ENCODE results near the gene LRMDA.

LRMDA gene

DNA sequence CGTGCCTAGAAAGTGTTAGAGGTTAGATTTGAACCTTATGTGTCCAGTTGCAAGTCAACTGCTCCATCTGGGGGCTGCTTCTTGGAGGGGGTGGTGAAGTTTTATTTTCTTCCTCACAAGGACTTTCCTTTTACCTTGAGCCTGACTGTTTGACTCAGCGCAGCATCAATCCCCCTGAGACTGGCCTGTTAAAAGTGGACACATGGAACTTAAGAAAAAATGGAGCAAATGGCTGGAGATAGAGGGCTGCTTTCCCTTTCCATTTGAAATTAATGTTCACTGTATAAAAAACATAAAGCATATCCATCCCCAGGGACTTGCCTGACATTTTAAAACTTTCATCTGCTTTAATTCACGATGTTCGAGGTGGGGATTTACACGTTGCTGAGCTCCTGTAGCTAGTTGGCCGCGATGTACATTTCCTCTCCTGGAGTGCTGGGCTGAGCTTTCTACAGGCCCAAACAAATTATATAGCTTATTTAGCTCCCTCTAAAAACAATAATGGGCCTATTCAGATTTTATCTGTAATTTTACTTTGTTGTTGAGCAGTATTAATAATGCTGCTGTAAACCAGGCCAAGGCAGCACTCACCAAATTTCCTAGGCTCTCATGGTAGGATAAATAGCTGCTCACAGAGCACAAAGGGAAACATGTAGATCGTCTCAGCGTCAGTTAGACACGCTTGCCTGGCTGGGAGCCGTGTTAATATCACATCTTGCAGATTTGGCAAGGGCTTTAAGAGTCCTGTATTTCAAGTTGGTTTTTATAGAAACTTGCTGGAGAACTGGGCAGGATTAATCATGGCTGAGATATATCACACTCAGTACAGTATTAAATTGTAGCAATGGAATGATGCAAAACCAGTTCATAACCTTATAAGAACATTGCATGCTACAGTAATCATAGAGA, 251.5 kb downstream of the LRMDA start:
- DNase-seq: no peak

DNA sequence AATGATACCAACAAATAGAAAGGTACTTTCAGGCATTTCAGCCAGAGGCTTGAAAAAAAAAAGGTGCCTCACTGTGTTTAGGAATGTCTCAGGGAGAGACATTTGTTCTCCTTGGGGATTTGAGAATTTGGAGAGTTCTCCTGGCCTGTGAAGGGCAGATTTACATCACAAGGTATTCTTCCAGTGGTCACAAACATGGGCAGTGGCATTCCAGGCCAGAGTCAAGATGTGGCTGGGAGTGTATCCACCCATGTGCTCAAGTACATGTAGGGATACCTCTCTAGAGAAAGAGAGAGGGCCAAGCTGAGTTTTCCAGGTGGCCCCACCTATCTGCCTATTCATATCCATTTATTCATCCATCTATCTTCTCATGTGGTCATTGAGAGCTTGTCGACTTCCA, 253.8 kb downstream of the LRMDA start:
- no peak for DNase-seq

DNA sequence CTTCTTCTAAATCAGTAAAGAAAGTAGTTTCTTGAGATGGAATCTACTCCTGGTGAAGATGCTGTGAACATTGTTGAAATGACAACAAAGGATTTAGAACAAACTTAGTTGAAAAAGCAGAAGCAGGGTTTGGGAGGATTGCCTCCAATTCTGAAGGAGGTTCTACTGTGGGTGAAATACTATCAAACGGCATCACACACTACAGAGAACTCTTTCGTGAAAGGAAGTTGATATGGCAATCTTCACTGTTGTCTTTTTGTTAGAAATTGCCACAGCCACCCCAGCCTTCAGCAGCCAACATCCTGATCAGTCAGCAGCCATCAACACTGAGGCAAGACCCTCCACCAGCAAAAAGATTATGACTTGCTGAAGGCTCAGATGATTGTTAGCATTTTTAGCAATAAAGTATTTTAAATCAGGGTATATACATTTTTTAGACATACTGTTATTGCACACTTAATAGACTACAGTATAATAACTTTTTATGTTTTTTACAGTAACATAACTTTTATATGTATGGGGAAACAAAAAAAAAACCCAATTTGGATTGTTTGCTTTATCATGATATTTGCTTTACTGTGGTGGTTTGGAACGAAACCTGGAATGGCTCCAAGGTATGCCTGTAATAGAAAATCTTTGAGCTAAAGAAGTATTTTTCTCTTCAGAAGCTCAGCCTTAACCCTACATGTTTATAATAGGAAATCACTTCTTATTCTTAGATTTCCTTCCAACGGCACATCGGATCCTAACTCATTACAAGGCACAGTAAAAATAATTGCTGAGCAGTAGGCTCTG, 257.3 kb downstream of the LRMDA start:
- no peak for DNase-seq

DNA sequence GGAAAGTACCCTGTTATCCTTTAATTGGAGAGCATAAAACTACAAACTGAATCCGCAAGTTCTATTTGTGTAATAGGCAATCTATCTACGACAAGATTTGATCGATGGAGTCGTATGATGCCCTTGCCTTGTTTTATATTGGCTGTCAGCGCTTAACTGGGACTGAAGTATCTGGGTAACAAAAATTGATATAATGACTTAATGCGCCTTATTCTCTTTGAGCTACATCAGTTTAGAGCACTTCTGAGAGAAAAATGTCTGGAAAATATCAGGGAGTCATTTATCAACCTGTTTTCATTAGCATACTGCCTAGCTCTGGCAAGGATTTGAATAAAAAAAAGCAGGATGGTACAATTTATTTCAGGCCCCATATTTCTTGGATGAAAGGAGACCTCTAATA, 262.1 kb downstream of the LRMDA start:
- no peak for DNase-seq

DNA sequence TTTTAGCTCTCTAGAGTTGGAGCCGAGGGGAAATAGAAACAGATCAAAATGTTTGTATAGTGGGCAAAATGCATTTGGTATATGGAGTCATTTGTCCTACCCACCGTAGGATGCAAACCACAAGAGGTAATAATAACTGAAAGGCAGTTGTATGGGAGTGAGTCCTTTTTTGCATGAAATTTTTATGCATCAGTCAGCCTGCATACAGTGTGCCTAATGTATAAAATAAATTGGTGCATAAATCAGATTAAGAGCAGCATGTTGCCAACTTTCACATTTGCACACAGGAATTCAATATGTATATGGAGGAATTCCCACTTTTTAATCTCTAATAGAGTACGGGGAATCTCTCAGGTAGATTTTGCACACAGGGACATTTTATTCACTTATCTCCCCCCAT, 262.8 kb downstream of the LRMDA start:
- no peak for DNase-seq

DNA sequence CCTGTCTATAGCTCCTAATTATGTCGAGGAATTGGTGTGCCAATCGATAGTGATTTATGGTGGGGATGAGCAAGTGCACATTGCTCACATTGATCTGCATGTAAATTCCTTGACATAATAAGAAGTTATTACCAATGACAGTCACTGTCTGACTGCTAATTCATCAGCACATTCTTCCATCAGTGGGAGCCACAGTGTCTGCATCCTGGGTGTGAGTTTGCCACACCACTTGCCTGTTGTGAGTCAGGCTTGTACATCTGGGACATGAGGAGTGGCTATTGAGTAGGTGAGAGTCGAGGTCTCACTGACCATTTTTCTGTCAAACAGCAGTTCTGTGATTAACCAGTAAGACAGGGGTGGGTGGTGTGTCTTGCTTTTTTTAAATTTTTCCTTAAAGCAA, 263.4 kb downstream of the LRMDA start:
- DNase-seq: no peak

DNA sequence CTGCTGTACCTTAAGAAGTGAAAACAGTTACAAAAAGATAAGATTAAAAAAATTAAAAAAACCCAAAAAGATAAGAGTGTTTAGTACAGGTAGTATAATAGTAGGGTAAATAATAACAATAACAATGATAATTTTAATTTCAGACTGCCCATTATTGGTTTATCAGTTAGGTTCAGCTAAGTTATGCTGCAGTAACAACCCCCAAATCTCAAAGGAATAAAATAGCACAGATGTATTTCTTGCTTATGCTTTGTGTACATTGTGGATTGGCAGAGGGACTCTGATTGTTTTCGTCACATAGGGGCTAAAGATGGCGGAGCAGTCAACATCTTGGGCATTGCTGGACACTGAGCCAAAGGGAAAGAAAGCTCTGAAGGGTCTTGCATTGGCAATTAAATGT, 264.6 kb downstream of the LRMDA start:
- no peak for DNase-seq

DNA sequence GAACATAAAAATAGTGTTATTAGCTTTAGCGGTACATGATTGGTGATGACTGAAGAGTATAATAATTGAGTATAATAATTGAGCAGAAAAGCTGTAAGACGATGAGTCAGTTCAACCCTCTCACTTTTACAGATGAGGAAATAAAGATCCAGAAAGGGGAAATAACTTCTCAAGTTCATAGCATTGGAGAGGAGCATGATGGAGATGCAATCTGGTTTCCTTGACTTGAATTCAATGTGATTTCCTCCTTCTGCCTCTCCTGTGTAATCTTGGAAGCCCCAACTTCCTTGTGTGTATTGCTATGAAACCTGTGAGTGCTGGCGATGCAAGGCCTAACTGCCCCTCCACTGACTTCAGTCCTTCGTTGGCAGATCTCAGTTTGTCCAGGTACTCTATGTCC, 265.1 kb downstream of the LRMDA start:
- no peak for DNase-seq

DNA sequence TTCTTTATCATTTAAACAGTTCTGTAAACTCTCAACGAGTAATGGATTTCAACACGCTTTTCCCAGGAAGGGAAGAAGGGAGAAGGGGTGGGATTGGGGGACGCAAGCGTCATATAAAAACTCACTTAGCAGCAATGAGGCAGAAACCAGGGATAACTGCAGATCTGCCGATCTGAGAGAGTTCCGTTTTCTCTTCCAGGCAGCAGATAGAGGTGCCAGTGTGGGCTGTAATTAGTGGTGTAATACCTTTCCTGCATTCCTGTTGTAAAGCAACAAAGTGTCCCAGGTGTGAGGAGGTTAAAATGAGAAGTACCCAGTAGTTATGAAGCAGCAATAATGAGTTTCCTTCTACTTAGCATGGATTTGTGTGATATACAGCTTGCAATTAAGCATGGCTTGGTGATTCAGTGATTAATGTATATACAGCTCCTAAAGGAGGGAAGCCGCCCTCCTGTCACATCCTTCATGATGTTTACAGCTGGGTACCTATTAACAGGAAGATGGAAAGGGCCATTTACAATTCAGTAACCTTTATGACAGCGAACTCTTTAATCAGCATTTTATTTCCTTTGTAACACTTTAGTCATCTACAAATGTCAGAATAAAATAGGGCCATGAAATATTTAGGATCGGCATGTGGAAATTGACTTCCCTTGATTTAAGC, 271.9 kb downstream of the LRMDA start:
- DNase-seq: no peak

DNA sequence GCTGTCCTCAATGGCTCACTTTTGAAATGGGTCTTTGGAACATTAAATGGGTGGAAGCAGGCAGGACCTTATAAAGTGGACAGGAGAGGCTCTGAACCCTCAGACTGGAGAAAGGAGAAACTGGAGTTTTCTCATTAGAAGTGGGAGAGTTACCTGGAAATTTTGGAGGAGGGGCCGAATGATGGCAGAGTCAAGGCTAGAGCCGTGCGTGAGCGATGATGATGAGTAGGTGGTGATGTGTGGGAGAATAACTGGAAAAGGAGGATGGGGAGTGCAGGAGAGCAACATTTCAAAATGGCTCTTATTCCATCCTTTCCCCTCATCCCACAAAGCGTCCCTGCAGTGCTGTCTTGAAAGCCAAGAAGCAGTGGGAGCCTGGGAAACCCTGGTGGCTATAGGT, 274.0 kb downstream of the LRMDA start:
- DNase-seq: no peak

DNA sequence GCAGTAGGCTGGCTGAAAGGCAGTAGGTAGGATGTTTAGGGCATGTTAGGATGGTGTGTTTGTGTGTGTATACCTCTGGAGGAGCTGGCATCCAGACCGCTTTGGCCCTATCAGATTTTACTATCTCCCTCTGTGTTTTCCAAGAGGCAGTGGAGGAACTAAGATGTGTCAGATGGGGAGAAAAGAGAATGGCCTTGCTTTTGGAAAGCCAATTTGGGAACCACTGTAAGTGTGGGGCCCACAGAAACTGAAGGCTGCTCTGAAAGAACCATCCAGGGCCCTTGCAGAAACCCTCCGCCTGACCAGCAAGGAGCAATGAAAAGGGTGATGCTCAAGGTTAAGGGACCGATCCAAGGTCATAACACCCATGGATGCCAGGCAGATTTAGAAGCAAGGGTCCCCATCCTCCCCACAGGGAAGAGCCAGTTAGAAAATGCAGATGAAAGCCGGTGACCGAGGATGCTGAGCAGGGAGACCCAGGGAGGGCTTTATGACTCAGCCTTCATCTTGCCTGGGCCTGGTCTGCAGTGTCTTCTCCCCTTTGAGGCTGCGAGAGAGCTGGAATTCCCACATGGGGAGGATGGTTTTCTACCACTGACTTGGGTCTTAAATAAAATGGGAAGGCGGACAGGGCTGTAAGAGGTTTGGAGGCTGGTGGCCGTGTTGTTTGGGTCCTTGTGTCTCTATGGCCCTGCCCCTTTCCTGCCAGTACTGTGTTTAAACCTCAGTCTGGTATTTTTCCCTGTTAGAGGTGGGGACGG, 275.8 kb downstream of the LRMDA start:
- no peak for DNase-seq

DNA sequence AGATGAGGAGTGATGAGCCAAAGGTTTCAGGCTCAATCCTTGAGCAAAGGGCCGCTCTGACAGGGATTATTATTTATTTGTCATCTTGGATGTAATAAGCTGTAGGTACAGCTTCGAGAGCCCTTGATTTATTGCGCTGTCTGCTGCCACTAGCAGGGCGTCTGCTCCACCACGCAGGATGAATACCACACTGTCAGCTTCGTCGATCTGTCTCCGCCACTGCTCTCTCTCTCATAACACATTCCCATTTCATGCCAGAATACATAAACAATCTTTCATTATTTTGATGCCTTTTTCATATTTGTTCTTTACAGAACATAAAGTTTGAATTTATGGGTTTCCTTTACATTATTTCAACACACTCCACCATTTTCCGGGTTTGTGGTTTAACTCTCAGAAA, 276.6 kb downstream of the LRMDA start:
- peak; percentile 20 for DNase-seq

DNA sequence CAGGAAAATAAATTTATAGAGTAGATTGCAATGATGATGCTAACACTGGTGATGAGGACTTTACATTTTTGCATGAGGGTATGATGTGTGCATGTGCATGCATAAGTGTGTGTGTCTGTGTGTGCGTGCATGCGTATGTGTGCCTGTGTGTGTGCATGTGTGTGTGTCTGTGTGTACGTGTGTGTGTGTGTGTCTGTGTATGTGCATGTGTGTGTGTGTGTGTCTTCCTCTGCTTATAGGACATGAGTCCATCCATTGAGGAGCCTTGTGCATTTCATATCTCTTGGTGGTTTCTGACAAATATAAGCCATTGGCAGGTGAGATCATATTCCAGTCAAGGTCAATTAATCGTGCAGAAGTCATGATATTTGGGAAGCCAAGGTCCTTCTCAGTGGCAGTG, 277.8 kb downstream of the LRMDA start:
- no peak for DNase-seq

DNA sequence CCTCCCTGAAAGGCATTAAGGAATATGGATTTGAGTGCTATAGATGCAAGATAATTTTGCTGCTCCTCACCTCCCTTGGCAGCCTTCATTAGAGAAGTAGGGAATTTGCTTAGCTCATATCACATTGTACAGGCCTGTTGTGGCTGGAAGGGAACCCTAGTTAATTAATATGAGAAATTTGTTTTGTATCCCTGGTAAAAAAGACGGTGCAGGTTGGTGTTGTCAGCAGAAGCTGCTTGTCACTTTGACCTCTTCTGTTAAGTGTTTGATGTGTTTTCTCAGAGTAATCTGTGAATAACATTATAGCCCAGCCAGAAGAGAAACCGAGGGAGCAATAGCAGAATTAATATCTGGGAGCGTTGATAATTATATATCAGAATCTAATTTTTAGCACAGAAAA, 278.4 kb downstream of the LRMDA start:
- DNase-seq: no peak

DNA sequence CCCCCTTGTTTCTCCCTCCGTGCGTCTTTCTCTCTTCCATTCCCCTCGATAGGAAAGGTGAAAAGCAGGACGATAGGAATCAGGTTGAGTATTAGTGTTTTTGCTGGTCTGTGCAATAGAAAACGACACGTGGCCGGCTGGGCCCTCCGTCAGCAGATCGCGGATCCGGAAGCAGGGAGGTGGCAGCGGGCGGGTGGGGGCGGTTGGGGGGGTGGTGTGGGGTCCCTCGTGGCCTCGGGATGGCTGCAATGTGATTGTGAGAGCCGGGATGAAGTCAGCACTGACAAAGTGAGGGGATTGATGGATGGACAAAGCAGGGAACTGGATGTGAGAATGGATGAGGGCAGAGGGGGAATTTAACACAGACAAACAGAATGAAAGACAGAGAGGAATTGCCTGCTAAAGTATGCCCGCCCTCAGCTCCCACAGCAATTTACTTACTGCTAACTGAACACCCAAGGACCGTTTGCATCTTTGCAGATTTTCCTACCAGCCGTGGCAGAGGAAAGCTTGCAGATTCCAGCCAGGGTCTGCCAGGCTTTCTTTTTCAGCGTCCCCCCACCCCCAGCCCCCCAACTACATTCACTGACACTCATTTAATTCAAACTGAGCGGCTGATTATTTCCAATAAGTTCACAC, 280.9 kb downstream of the LRMDA start:
- DNase-seq: no peak

DNA sequence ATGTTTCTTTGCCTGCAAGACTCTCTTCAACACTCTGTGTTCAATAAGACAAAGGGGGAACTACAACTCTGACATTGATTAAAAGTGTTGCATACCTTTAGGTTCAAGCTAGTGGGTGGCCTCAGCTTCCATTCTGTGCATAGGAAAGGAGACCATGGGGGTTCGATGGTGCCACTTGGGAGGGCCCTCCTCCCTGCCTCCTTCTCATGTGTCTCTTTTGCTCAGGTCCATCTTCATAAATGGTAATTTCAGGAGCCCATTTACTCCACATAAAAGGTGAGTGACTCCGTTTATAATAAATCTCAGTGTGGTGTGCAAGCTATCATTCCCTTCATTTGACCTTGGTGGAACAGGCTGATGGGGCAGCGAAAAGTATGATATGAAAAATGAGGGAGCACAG, 285.1 kb downstream of the LRMDA start:
- no peak for DNase-seq

DNA sequence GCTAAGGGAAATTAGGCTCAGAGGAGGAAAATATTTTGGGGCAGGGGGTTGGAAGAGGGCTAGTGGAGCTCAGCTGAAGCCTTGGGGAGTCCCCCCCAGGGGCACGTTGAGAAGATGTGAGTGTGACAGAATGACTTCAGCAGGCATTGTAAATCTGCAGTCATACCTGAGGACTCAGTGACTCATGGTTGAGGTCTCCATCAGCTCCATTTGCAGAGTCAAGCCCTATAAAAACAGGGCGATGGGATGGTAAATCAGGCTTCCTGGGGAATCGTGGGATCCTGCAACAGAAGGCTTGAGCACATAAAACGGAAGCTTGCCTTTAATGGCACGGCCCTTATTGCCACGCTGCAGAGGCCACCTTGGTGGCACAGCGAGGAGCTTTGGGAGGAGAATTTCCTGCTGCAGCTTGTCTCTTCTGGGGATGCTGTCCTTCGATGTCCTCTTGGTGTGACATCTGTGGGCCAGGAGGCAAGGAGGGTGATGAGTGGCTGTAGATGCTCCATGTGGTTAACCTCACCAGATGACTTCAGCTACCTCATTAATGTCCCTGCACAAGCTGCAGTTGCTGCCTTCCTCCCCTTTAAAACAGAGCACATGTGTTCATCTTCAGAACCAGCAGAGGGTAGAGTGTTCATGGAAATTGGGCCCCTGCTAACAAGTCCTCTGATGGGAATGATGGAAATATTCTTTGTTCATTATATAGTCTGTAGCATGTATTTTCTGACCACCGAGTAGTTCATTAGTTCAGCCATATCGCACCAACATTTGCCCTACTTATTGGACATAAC, 285.9 kb downstream of the LRMDA start:
- no peak for DNase-seq

DNA sequence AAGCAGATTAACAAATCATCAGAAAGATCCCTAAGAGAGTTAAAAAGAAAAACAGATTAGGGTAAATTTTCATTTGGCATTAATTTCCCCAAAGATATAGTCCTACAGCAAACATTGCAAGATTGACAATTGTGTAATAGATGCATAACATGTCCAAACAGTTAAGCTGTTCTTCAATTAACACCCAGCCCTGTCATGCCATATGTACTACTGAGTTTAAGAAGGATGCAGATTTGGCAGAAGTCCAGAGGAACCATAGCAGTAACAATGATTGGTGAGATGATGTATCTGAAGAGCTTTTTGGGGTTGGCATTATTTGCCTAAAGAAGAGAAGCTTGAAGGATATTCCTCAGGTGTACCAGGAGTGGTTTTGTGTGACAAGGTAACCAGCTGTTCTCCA, 287.6 kb downstream of the LRMDA start:
- DNase-seq: no peak

DNA sequence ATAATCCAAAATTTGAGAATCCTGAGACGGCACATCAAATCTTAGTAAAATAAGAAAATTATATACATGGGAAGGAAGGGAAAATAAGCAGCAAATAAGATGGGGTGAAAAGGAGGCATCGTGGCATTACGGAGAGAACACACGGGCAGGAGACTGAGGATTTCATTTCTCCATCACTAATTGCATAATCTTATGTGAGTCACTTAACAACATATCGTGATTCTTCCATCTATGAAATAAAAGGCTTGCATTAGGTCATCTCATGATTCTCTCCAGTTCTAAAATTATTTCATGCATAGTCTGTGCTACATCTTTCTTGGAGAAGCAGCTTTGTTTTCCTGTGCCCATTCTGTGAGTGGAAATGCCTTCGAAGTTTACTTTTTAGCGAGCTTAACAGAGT, 288.7 kb downstream of the LRMDA start:
- no peak for DNase-seq

DNA sequence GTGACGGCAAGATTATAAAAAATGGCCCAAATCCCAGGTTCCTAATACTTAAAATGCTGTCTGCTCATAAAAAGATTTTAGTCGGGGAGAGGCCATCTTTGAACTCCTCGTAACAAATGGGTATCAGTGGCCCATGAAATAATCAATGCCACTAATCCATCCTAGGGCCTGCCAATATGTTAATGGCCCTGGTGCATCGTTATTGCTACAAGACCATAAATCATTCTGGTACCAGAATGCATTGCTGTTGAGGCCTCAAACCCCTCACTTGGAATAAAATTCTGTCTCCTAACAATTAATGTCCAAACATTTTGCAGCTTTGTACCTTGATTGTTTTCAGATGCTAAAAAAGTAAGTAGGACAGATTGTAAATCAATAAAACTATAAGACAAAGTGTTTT, 290.6 kb downstream of the LRMDA start:
- no peak for DNase-seq

DNA sequence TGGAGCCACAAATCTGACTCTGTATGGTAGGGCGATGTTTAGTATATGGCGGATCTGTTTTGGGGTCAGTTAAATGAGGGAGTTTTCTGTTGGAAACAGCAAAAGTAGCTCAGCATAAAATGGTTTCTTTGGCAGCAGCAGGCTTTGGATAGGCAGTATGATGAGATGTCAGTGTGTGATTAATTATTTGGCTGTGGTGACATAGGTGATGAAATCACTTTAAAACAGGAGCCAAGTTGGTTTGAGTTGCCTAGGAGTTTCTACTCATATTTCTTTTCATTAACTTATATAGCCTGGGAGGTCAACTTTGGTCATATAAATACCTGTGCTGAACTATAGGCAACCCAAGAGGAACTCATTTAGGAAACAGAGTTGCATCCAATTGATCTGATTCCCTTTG, 291.2 kb downstream of the LRMDA start:
- DNase-seq: no peak

All from NCI-H524 treated with DMSO at 0.1 percent for 48 hours (cell line).